H1 (cell line): ENCODE results near the gene ATG16L1. TPM values are rescaled to one million over a fixed set of nuclear protein-coding genes. Genes with fewer than 3 reads are reported as not detected.

ENCODE experiments used
- SP4 ChIP-seq: IDR thresholded peaks from 2 replicates; pipeline ENCODE4 v1.6.1; 2012; ENCODE audit warnings: low read length, inconsistent platforms
- polyA plus RNA-seq, 7 experiments: library from polyadenylated mRNA; depleted of rRNA in 3 of 7; stranded (reverse) in 5 of 7; unstranded in 2 of 7; fragments of >200 nt in 5 of 7; fragments of 200-250 nt in 2 of 7; gene quantifications; 1 replicate in 5 of 7; 2 replicates in 1 of 7; 4 replicates in 1 of 7; pipeline versions ENCODE4 v1.2.1 to v1.2.3, GENCODE V29; 2011 to 2013; ENCODE audit warnings: missing spikeins in 2 of 7, mixed read lengths in 2 of 7
- total RNA-seq: library from RNA; stranded (reverse); fragmentation: NEBNext Ultra II Directional; extraction: Animal tissue kit (Norgen Biotek cat#: 25700); gene quantifications from 2 replicates; pipeline ENCODE4 v1.2.1, GENCODE V29; 2021

ATG16L1 gene
- total and polyA plus RNA-seq, 2 of the 8 experiments (the other 6 are each of a cell fraction or from before 2014, with no cell fraction given), result 18.3 to 31.0 TPM

GRCh38 chr2:233338812-233339368 is 87.4 kb downstream of the ATG16L1 start (continued):
- TF ChIP-seq SP4, result no peak
